Ascending aorta (tissue), 2 donors: ENCODE data around the gene GIT1. TPM values are rescaled to one million over a fixed set of nuclear protein-coding genes. Genes with fewer than 3 reads are reported as not detected.

Experiments used
- DNase-seq, 2 donors: peaks; one replicate each; pipeline ENCODE4 v3.0.0-alpha.2; 2019; ENCODE audit warnings: low spot score in 2 of 2
- H3K27ac ChIP-seq, 2 donors: fragments of 200-600 bp; sonication (generic); one replicate each; pipeline ENCODE4 v1.5.1; 2016 to 2017; ENCODE audit warnings: mild to moderate bottlenecking in 1 of 2
- H3K27me3 ChIP-seq: fragments of 200-600 bp; sonication (generic); one replicate; pipeline ENCODE4 v1.5.1; 2017
- H3K36me3 ChIP-seq, 2 donors: fragments of 200-600 bp; sonication (generic); one replicate each; pipeline ENCODE4 v1.5.1; 2016
- H3K4me1 ChIP-seq, 2 donors: fragments of 200-600 bp; sonication (generic); one replicate each; pipeline ENCODE4 v1.5.1; 2016 to 2017; ENCODE audit warnings: mild to moderate bottlenecking in 1 of 2
- H3K4me3 ChIP-seq, 2 donors: fragments of 200-600 bp; sonication (generic); one replicate each; pipeline ENCODE4 v1.5.1; 2016 to 2017; ENCODE audit warnings: mild to moderate bottlenecking in 1 of 2
- H3K9me3 ChIP-seq, 2 donors: fragments of 200-600 bp; sonication (generic); one replicate each; pipeline ENCODE4 v1.5.1; 2016
- intact Hi-C: fragments of 100-400 bp; cut with DNase I; formaldehyde crosslinking; loops from one replicate; pipeline ENCODE4 v1.15.1; 2023
- total RNA-seq: library from RNA; depleted of rRNA; stranded (reverse); fragments of >200 nt; gene quantifications from one replicate; pipeline ENCODE4 v1.1.0, GENCODE V29; 2016
- TF ChIP-seq, protein P1 (sequence below), 3 experiments: fragments of 200-600 bp in 2 of 3; fragments of 450-650 bp in 1 of 3; sonication (generic) in 2 of 3; IDR thresholded peaks; one replicate each; pipeline ENCODE4 v1.5.1; 2016 to 2019; ENCODE audit warnings: antibody characterized with exemption in 3 of 3, mild to moderate bottlenecking in 1 of 3, moderate library complexity in 1 of 3

GIT1 gene
- total RNA-seq, 1 donor from 2014 or later: 142 TPM

DNA sequence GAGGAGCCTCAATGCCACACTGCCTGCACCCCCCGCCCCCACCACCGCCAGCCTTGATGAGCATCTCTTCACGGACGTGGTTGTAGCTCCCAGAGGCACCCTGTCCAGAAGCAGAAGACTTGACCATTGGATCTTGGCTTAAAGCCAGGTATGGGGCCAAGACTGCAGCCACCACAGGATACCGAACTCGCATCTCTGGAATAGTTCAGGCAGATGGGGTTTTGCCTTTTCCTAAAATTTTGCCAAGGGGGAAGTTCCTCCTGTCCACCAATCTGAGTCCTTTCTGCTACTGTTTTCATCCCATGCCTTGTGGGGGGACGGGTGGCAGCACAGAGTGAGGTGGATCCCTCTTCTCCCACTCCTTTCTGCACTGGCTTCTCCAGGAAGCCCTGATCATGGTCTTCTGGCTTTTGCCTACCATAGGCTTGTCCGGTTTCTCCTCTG lies 32.3 kb upstream of the GIT1 start:
- TF ChIP-seq, protein P1, sequence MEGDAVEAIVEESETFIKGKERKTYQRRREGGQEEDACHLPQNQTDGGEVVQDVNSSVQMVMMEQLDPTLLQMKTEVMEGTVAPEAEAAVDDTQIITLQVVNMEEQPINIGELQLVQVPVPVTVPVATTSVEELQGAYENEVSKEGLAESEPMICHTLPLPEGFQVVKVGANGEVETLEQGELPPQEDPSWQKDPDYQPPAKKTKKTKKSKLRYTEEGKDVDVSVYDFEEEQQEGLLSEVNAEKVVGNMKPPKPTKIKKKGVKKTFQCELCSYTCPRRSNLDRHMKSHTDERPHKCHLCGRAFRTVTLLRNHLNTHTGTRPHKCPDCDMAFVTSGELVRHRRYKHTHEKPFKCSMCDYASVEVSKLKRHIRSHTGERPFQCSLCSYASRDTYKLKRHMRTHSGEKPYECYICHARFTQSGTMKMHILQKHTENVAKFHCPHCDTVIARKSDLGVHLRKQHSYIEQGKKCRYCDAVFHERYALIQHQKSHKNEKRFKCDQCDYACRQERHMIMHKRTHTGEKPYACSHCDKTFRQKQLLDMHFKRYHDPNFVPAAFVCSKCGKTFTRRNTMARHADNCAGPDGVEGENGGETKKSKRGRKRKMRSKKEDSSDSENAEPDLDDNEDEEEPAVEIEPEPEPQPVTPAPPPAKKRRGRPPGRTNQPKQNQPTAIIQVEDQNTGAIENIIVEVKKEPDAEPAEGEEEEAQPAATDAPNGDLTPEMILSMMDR (IDR thresholded peaks at IDR 0.05): no peak
- no peak for DNase-seq
- intact Hi-C loops: loop anchor here (2.0 kb wide), 1 partner anchor 139 kb away; no protein-coding TSS in a partner anchor
- Histone ChIP-seq H3K27me3 (no peaks in the 10 kb centered on the region), H3K36me3 (no peaks in the 10 kb centered on the region), H3K4me1 (peaks cover 13% of the 10 kb centered on the region in 2 donors), H3K9me3 (no peaks in the 10 kb centered on the region), H3K4me3 (peak overlapping the region; percentile 61 to 79), H3K27ac (peak overlapping the region in 1 of 2 donors; percentile 50)

DNA sequence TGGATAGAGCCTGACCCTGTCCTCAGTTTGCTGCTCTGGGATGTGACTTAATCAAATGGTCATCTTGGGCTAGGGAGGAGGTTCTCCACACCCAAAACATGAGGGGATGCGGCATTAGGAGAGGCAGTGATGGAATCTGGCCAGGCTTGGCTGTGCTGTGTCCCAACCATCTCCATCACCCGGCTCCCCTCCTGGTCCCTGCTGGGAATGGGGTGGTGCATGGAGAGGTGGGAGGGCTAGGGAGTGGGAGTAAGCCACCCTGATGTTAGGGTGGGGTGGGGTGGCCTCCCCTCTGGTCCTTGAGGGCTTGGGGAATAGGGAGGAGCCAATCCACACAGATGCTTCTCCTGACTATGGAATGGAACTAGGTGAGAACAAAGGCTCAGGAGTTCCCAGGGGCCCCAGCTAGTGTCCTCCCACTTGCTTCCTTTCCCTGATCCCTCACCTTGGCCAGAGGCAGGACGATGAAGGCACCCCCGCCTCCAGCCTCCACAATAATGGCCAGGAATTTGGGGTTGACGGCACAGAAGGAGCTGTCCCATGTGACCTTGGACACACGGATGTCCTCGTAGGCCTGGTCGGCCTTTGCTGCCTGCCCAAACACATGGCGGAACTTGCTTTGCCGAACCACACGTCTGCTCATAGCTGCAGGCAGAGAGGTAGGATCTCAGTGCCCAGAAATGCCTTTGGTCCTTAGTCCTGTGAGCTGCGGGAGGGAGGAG lies 31.5 kb upstream of the GIT1 start:
- Histone ChIP-seq H3K27me3 (no peaks in the 10 kb centered on the region), H3K4me1 (peaks cover 16 to 21% of the 10 kb centered on the region in 2 donors), H3K36me3 (no peaks in the 10 kb centered on the region), H3K27ac (no peak overlapping the region), H3K9me3 (no peaks in the 10 kb centered on the region), H3K4me3 (no peak overlapping the region)
- TF ChIP-seq, protein P1 (IDR thresholded peaks at IDR 0.05): no peak
- DNase-seq: no peak
- intact Hi-C loops: no loop called here

DNA sequence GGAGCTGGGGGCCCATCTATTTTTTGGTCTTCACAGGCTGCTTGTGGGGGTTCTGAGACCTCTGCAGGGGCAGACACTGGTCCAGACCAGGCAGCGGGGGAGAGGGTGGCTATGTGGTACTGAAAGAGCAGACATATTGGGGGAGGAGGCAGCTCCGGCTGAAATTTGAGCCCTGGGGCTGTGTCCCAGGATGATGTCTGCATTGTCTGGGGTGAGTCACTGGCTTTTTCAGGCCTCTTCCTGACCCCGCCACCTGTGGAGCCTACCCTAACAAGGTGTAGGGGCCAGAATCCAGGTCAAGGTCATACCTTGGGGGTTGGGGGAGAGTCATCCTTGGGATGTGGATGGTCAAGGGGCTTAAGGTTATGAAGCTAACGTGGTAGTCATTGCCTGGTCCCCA lies 30.8 kb upstream of the GIT1 start:
- DNase-seq: no peak
- Histone ChIP-seq H3K4me3 (no peak overlapping the region), H3K27me3 (no peaks in the 10 kb centered on the region), H3K27ac (no peak overlapping the region), H3K36me3 (no peaks in the 10 kb centered on the region), H3K9me3 (no peaks in the 10 kb centered on the region), H3K4me1 (peaks cover 18 to 27% of the 10 kb centered on the region in 2 donors)
- TF ChIP-seq, protein P1 (IDR thresholded peaks at IDR 0.05): no peak
- intact Hi-C loops: no loop called here

DNA sequence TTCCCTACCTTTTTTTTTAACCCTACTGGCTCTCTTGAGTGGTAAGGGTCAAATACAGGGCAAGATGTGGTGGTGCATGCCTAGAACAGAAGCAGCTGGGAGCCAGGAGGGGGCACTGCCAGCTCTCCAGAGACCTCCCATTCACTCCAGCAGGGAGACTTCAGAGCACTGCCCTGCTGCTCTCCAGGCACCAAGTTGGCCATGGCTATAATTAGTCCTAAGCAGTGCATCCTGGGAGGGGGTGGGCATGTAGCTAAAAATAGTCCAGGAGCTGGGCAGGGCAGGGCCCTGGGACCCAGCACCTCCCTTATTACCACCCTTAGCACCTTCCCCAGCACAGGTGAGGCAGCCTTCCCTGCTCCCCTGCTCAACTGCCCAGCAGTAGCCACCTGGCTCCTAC lies 29.8 kb upstream of the GIT1 start:
- intact Hi-C loops: loop anchor here (2.0 kb wide), 1 partner anchor 160 kb away; no protein-coding TSS in a partner anchor
- peaks cover 18 to 29% of the 10 kb centered on the region in 2 donors for H3K4me1 ChIP-seq

DNA sequence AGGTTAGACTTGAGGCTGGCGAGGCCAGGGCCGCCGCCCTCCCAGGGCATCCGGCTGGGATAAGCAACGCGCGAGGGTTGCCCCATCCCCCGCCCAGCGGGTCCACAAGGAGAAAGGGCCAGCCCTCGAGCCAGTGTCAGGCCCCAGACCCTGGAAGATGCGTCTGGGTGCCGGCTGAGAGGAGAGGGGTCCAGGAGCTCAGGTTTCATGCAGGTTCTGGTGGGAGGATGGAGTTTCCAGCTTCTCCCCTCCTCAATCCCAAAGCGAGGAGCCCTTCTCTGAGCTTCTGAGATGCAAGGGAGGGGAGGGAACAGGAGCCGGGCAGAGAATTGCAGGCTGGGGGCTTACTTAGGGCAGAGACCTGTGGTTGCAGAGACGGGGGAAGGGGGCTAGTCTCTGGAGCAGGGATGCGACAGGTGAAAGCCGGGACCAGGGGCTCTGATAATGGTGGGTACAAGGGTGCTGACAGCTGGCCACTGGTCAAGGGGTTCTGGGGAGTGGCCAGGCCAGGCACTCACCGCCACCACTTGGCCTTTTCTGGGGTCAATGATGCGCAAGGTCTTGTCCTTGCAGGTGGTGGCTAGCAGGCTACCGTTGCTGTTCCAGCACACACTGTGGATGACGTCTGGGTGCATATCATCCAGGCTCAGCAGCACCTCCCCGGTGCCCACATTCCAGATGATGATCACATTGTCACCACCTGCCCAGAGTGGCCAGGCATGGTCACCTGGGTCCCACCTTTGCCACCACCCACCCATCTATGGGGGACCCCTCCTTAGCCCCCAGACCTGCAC lies 29.0 kb upstream of the GIT1 start:
- Histone ChIP-seq H3K4me3 (peak overlapping the region in 1 of 2 donors; percentile 62), H3K27me3 (no peaks in the 10 kb centered on the region), H3K4me1 (peaks cover 20 to 35% of the 10 kb centered on the region in 2 donors), H3K36me3 (no peaks in the 10 kb centered on the region), H3K9me3 (no peaks in the 10 kb centered on the region), H3K27ac (no peak overlapping the region)
- DNase-seq: no peak
- intact Hi-C loops: loop anchor here (2.0 kb wide), 1 partner anchor 160 kb away; no protein-coding TSS in a partner anchor
- TF ChIP-seq, protein P1 (IDR thresholded peaks at IDR 0.05): no peak

More for the DNA sequence above, 29.8 kb upstream of the GIT1 start:
- no peak overlapping the region for H3K27ac ChIP-seq
- H3K4me3 ChIP-seq: no peak overlapping the region
- DNase-seq: no peak
- no peaks in the 10 kb centered on the region for H3K27me3 ChIP-seq
- TF ChIP-seq, protein P1 (IDR thresholded peaks at IDR 0.05): peak in 2 of 3 experiments; percentile 17 to 20
- no peaks in the 10 kb centered on the region for H3K36me3 ChIP-seq
- no peaks in the 10 kb centered on the region for H3K9me3 ChIP-seq
